H9 (cell line): ENCODE data around the gene OXA1L. TPM values are rescaled to one million over a fixed set of nuclear protein-coding genes. Genes with fewer than 3 reads are reported as not detected.
A peak's percentile ranks its signal among the peaks of the same experiment; 100 is the strongest.

Source experiments
- DNase-seq: peaks from one replicate; pipeline ENCODE4 v3.0.0-alpha.2; 2017
- H2AFZ ChIP-seq: one replicate; pipeline ENCODE4 v1.6.1; 2013; ENCODE audit warnings: mild to moderate bottlenecking, low read length, control low read depth, moderate library complexity
- H2AK5ac ChIP-seq: 2 replicates; pipeline ENCODE4 v1.6.1; 2013; ENCODE audit warnings: low read length, control low read depth, mixed read lengths; ENCODE audit not compliant: insufficient read length
- H2BK120ac ChIP-seq: one replicate; pipeline ENCODE4 v1.6.1; 2013; ENCODE audit warnings: low read depth, mild to moderate bottlenecking, low read length, control low read depth, inconsistent platforms; ENCODE audit not compliant: poor library complexity, severe bottlenecking
- H2BK12ac ChIP-seq: 2 replicates; pipeline ENCODE4 v1.6.1; 2013; ENCODE audit warnings: low read length, control low read depth, mixed read lengths, low read depth; ENCODE audit not compliant: insufficient read length
- H2BK15ac ChIP-seq: 2 replicates; pipeline ENCODE4 v1.6.1; 2013; ENCODE audit warnings: low read depth, low read length, control low read depth
- H2BK20ac ChIP-seq: one replicate; pipeline ENCODE4 v1.6.1; 2013; ENCODE audit warnings: low read depth, mild to moderate bottlenecking, low read length, control low read depth, inconsistent platforms; ENCODE audit not compliant: poor library complexity, severe bottlenecking
- H2BK5ac ChIP-seq: 2 replicates; pipeline ENCODE4 v1.6.1; 2013; ENCODE audit warnings: low read length, control low read depth, mixed read lengths; ENCODE audit not compliant: insufficient read length
- H3K14ac ChIP-seq: 2 replicates; pipeline ENCODE4 v1.6.1; 2013; ENCODE audit warnings: low read length, control low read depth; ENCODE audit not compliant: insufficient read depth
- H3K18ac ChIP-seq: 2 replicates; pipeline ENCODE4 v1.6.1; 2013; ENCODE audit warnings: low read depth, mild to moderate bottlenecking, mixed read lengths, low read length, control low read depth; ENCODE audit not compliant: insufficient read length
- H3K23ac ChIP-seq: 2 replicates; pipeline ENCODE4 v1.6.1; 2013; ENCODE audit warnings: low read length, control low read depth, mixed read lengths, low read depth; ENCODE audit not compliant: insufficient read length
- H3K23me2 ChIP-seq: 2 replicates; pipeline ENCODE4 v1.6.1; 2013; ENCODE audit warnings: low read depth, mild to moderate bottlenecking, mixed read lengths, low read length, control low read depth; ENCODE audit not compliant: insufficient read length, poor library complexity, severe bottlenecking
- H3K27ac ChIP-seq: 2 replicates; pipeline ENCODE4 v1.5.1; 2013; ENCODE audit warnings: low read length, control low read depth, mixed read lengths, low read depth; ENCODE audit not compliant: insufficient read length
- H3K27me3 ChIP-seq: 2 replicates; pipeline ENCODE4 v1.6.1; 2013; ENCODE audit warnings: low read length, control low read depth, inconsistent platforms; ENCODE audit not compliant: insufficient read depth
- H3K4ac ChIP-seq: 2 replicates; pipeline ENCODE4 v1.6.1; 2013; ENCODE audit warnings: low read depth, mild to moderate bottlenecking, control low read depth, inconsistent platforms, low read length, moderate library complexity
- H3K4me1 ChIP-seq: 2 replicates; pipeline ENCODE4 v1.6.1; 2013; ENCODE audit warnings: low read length, control low read depth, inconsistent platforms; ENCODE audit not compliant: insufficient read depth
- H3K4me2 ChIP-seq: 2 replicates; pipeline ENCODE4 v1.6.1; 2013; ENCODE audit warnings: low read length, control low read depth, mixed read lengths; ENCODE audit not compliant: insufficient read length, insufficient read depth
- H3K56ac ChIP-seq: 2 replicates; pipeline ENCODE4 v1.6.1; 2013; ENCODE audit warnings: low read depth, mild to moderate bottlenecking, mixed read lengths, low read length, control low read depth; ENCODE audit not compliant: insufficient read length
- H3K79me1 ChIP-seq: 2 replicates; pipeline ENCODE4 v1.6.1; 2013; ENCODE audit warnings: low read depth, mild to moderate bottlenecking, moderate library complexity, low read length, control low read depth, inconsistent platforms; ENCODE audit not compliant: insufficient read depth, poor library complexity, severe bottlenecking
- H3K79me2 ChIP-seq: 2 replicates; pipeline ENCODE4 v1.6.1; 2013; ENCODE audit warnings: low read length, control low read depth, inconsistent platforms; ENCODE audit not compliant: insufficient read depth
- H3K9ac ChIP-seq: 2 replicates; pipeline ENCODE4 v1.6.1; 2013; ENCODE audit warnings: low read length, control low read depth, mixed read lengths; ENCODE audit not compliant: insufficient read length; ENCODE audit errors: extremely low read depth
- H3K9me3 ChIP-seq: one replicate; pipeline ENCODE4 v1.6.1; 2013; ENCODE audit warnings: low read depth, low read length, inconsistent platforms; ENCODE audit not compliant: control insufficient read depth
- H3T11ph ChIP-seq: one replicate; pipeline ENCODE4 v1.6.1; 2013; ENCODE audit warnings: mild to moderate bottlenecking, low read length, control low read depth, inconsistent platforms
- H4K20me1 ChIP-seq: one replicate; pipeline ENCODE4 v1.6.1; 2013; ENCODE audit not compliant: control insufficient read depth, insufficient read length, insufficient read depth
- H4K5ac ChIP-seq: 2 replicates; pipeline ENCODE4 v1.6.1; 2013; ENCODE audit warnings: low read depth, mild to moderate bottlenecking, mixed read lengths, low read length, control low read depth; ENCODE audit not compliant: insufficient read length
- H4K8ac ChIP-seq: replicated peaks from 2 replicates; pipeline ENCODE4 v1.6.1; 2013; ENCODE audit warnings: low read length, control low read depth, mixed read lengths, low read depth; ENCODE audit not compliant: insufficient read length
- H4K91ac ChIP-seq: 2 replicates; pipeline ENCODE4 v1.6.1; 2013; ENCODE audit warnings: low read depth, mild to moderate bottlenecking, moderate library complexity, mixed read lengths, low read length, control low read depth; ENCODE audit not compliant: insufficient read length
- H3K27ac Mint-ChIP-seq, 3 experiments: 2 replicates in 2 of 3; 3 replicates in 1 of 3; pipeline ENCODE4 v1.8.0; 2020 to 2021; ENCODE audit warnings: mixed read lengths in 3 of 3, mild to moderate bottlenecking in 1 of 3, moderate library complexity in 1 of 3
- H3K27me3 Mint-ChIP-seq: 2 replicates; pipeline ENCODE4 v1.8.0; 2021; ENCODE audit warnings: low read depth, mild to moderate bottlenecking, moderate library complexity, mixed read lengths
- H3K36me3 Mint-ChIP-seq, 3 experiments: 2 replicates in 2 of 3; 3 replicates in 1 of 3; pipeline ENCODE4 v1.8.0; 2020 to 2021; ENCODE audit warnings: low read depth in 3 of 3, mixed read lengths in 3 of 3; ENCODE audit not compliant: insufficient read depth in 1 of 3
- H3K4me1 Mint-ChIP-seq, 2 experiments: 2 replicates each; pipeline ENCODE4 v1.8.0; 2020; ENCODE audit warnings: mixed read lengths in 2 of 2
- H3K4me3 Mint-ChIP-seq, 2 experiments: 2 replicates in 1 of 2; 3 replicates in 1 of 2; pipeline ENCODE4 v1.8.0; 2020 to 2021; ENCODE audit warnings: mild to moderate bottlenecking in 2 of 2, mixed read lengths in 2 of 2, moderate library complexity in 1 of 2
- H3K9me3 Mint-ChIP-seq, 2 experiments: 2 replicates in 1 of 2; 3 replicates in 1 of 2; pipeline ENCODE4 v1.8.0; 2020; ENCODE audit warnings: mild to moderate bottlenecking in 2 of 2, mixed read lengths in 2 of 2, moderate library complexity in 1 of 2
- WGBS: extraction: QIAGEN DNeasy Blood & Tissue Kit; methylation state at CpG from one replicate; pipeline ENCODE4 v1.1.7; 2013; ENCODE audit warnings: missing lambda C conversion rate, low lambda C conversion rate, mixed read lengths; ENCODE audit not compliant: insufficient read length; ENCODE audit errors: extremely low coverage; 5-methylcytosine and 5-hydroxymethylcytosine counted together
- long read RNA-seq: library from polyadenylated mRNA; unstranded; transcript quantifications from one replicate; pipeline ENCODE4 v2.0.0, GENCODE V29; 2020
- total RNA-seq: library from RNA; stranded (reverse); gene quantifications from 2 replicates; pipeline ENCODE4 v1.2.1, GENCODE V29; 2021
- TF ChIP-seq, protein P1 (sequence below): fragments of 200-600 bp; sonication (generic); conservative IDR thresholded peaks from 3 replicates; pipeline ENCODE4 v1.8.0; 2021; ENCODE audit warnings: antibody characterized with exemption, mild to moderate bottlenecking

OXA1L gene
- total RNA-seq: 115 and 128 TPM in 2 replicates
- long read RNA-seq, transcript OXA1L-201 (10 exons, 1,719 nt): major isoform, 611 of 663 reads
- long read RNA-seq, partial matches to known transcripts: 20 of 663 reads
- long read RNA-seq, other reads (novel, unspliced or antisense): 32 of 663 reads

DNA sequence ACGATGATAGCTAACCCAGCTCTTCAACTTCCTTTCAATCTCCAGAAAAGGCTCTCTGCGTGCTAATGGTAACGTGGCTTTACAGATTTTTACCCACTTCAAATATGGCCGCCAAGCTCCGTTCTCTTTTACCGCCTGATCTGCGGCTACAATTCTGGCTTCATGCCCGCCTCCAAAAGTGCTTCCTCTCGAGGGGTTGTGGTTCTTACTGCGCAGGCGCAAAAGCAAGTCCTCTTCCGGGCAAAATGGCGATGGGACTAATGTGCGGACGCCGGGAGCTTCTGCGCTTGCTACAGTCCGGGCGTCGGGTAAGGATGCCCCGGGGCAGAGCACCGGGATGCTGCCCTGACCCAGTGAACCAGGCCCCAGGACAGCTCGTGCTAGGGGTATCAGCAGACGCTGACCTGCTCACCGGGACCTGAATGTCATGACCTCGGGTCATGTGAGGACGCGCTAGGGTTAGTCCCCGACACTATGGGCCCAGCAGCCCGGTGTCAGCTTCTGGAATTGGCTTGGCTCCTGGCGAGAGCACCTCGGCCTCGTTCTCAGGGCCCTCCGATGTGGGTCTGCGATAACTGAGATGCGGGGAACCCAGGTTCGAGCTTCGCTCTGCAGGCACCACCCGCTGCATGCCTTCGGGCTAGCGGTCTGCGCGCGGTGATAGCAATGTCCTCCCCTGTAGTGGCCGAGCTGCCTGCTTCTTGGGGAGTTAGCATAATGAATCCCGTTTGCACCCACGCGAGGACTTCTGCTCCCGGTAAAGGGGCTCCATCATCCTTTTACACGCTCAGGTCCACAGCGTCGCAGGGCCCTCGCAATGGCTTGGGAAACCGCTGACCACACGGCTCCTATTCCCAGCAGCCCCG lies at the start of gene OXA1L:
OXA1L (plus strand) TSS at position 232 of the 866 bp plus-strand sequence; CDS start at position 246, 14 bp downstream.
- peak within 1 kb of the TSS; percentile 87 to 93 for H3K4me3 Mint-ChIP-seq
- peak within 1 kb of the TSS; percentile 88 to 97 (median 90) for H3K27ac Mint-ChIP-seq
- Histone ChIP-seq H4K91ac (no peak within 1 kb of the TSS), H2AFZ (no peak within 1 kb of the TSS), H3K79me2 (peaks cover 10% of the 10 kb centered on the region; the same call in 1 of the 2 replicates), H3K79me1 (peaks cover 3% of the 10 kb centered on the region), H3K56ac (peak within 1 kb of the TSS; percentile 41), H2BK20ac (no peak within 1 kb of the TSS), H4K20me1 (no peaks in the 10 kb centered on the region), H2AK5ac (no peak within 1 kb of the TSS), H3K27me3 (no peaks in the 10 kb centered on the region), H3K27ac (peak within 1 kb of the TSS; percentile 85), H4K5ac (peak within 1 kb of the TSS; percentile 94), H3K4me2 (peak within 1 kb of the TSS; percentile 68), H3K4ac (no peak within 1 kb of the TSS; the same call in 1 of the 2 replicates), H3K18ac (peak within 1 kb of the TSS; percentile 87), H2BK15ac (no peak within 1 kb of the TSS), H2BK12ac (peak within 1 kb of the TSS; percentile 42), H3K14ac (peak within 1 kb of the TSS; percentile 82), H4K8ac (no peak within 1 kb of the TSS), H3T11ph (peak within 1 kb of the TSS; percentile 41), H3K9me3 (no peaks in the 10 kb centered on the region), H2BK120ac (peak within 1 kb of the TSS; percentile 92), H3K4me1 (no peaks in the 10 kb centered on the region), H2BK5ac (no peak within 1 kb of the TSS), H3K9ac (peak within 1 kb of the TSS; percentile 92), H3K23ac (no peak within 1 kb of the TSS), H3K23me2 (peaks cover 9% of the 10 kb centered on the region)
- peaks cover 13 to 20% of the 10 kb centered on the region in 2 experiments for H3K4me1 Mint-ChIP-seq
- peak; percentile 95 for DNase-seq
- TF ChIP-seq, protein P1, sequence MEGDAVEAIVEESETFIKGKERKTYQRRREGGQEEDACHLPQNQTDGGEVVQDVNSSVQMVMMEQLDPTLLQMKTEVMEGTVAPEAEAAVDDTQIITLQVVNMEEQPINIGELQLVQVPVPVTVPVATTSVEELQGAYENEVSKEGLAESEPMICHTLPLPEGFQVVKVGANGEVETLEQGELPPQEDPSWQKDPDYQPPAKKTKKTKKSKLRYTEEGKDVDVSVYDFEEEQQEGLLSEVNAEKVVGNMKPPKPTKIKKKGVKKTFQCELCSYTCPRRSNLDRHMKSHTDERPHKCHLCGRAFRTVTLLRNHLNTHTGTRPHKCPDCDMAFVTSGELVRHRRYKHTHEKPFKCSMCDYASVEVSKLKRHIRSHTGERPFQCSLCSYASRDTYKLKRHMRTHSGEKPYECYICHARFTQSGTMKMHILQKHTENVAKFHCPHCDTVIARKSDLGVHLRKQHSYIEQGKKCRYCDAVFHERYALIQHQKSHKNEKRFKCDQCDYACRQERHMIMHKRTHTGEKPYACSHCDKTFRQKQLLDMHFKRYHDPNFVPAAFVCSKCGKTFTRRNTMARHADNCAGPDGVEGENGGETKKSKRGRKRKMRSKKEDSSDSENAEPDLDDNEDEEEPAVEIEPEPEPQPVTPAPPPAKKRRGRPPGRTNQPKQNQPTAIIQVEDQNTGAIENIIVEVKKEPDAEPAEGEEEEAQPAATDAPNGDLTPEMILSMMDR: no peak
- WGBS: no CpG with 5 or more reads among the region's 56 CpGs
- H3K27me3 Mint-ChIP-seq: peaks cover 3% of the 10 kb centered on the region; the same call in 1 of the 2 replicates
- H3K36me3 Mint-ChIP-seq: peaks cover 38 to 54% (median 48%) of the 10 kb centered on the region in 3 experiments
- peaks cover 10 to 12% of the 10 kb centered on the region in 2 experiments for H3K9me3 Mint-ChIP-seq
